ENCODE data around the gene ARHGAP15.

The ARHGAP15 gene

GRCh38 chr2:143617803-143618415 lies 488.7 kb downstream of the ARHGAP15 start:
- no peak for TF ChIP-seq CTCF (conservative IDR thresholded peaks at IDR 0.05)
- no peak overlapping the region for H3K27ac ChIP-seq

GRCh38 chr2:143622106-143622505 lies 492.9 kb downstream of the ARHGAP15 start:
- no peak overlapping the region for H3K27ac ChIP-seq
- no peak for TF ChIP-seq CTCF (conservative IDR thresholded peaks at IDR 0.05)

- no peak for TF ChIP-seq CTCF (conservative IDR thresholded peaks at IDR 0.05)
- no peak overlapping the region for H3K27ac ChIP-seq
Observed at GRCh38 chr2:143623231-143623908, 494.2 kb downstream of the ARHGAP15 start.

GRCh38 chr2:143623909-143624260 lies 494.7 kb downstream of the ARHGAP15 start:
- no peak overlapping the region for H3K27ac ChIP-seq
- TF ChIP-seq CTCF (conservative IDR thresholded peaks at IDR 0.05), result no peak

GRCh38 chr2:143629340-143629739 lies 500.1 kb downstream of the ARHGAP15 start:
- no peak for TF ChIP-seq CTCF (conservative IDR thresholded peaks at IDR 0.05)
- H3K27ac ChIP-seq, result no peak overlapping the region

- no peak overlapping the region for H3K27ac ChIP-seq
- TF ChIP-seq CTCF (conservative IDR thresholded peaks at IDR 0.05), result no peak
Observed at GRCh38 chr2:143632751-143633374, 503.6 kb downstream of the ARHGAP15 start.

- H3K27ac ChIP-seq, result no peak overlapping the region
Observed at GRCh38 chr2:143633419-143633818, 504.2 kb downstream of the ARHGAP15 start.

More at GRCh38 chr2:143633419-143633818, 504.2 kb downstream of the ARHGAP15 start:
- no peak for TF ChIP-seq CTCF (conservative IDR thresholded peaks at IDR 0.05)
